NCI-H1694 treated with DMSO at 0.1 percent for 48 hours (cell line): Measurements from ENCODE around the gene RBM46.

Experiments used
- DNase-seq: peaks from one replicate; lab custom pipeline; 2025; lab: John Stamatoyannopoulos, UW

The RBM46 gene, protein sequence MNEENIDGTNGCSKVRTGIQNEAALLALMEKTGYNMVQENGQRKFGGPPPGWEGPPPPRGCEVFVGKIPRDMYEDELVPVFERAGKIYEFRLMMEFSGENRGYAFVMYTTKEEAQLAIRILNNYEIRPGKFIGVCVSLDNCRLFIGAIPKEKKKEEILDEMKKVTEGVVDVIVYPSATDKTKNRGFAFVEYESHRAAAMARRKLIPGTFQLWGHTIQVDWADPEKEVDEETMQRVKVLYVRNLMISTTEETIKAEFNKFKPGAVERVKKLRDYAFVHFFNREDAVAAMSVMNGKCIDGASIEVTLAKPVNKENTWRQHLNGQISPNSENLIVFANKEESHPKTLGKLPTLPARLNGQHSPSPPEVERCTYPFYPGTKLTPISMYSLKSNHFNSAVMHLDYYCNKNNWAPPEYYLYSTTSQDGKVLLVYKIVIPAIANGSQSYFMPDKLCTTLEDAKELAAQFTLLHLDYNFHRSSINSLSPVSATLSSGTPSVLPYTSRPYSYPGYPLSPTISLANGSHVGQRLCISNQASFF

DNA sequence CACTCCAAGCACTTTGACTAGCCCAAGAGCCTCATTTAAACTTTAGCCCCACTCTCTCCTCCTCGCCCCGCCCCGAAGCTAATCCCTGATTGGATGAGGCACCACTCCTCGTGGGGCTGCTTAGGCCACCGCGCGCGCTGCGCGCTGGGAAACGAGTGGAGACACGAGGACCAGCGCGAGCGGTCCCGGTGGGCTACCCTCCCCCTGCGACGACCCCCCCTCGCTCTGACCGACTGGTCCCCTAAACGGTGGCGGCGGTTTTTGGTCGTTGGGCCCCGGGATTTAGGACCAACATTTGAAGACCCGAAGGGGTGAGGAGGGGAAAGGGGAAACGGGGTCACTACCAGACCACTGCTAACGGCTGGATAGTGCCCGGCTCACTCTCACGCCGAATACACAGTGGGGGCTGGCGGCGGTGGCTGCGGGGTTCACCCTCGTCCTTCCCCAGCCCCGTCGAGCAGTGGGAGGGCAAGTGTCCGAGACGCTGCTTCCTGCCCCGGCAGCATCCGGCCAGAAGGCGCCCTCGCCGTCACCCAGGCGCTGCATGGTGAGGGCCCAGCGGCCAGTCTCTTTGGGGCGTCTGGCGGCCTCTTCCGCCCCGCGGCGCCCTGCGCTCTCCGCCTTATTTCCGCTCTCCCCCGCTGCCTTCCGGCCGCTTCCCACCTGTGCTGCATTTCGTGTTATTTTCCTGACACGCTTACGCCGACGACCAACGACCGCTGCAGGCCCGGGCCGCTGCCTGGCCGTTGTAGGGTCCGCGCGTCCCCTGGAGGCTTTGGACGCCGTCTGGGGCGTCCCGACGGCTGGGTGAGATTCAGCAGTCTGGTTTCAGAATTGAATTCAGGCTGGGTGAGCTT, at the start of gene RBM46:
RBM46 (plus strand) TSS at position 147 of the 857 bp plus-strand sequence. CDS start 15,481 bp downstream, outside the sequence.
- DNase-seq = no peak

DNA sequence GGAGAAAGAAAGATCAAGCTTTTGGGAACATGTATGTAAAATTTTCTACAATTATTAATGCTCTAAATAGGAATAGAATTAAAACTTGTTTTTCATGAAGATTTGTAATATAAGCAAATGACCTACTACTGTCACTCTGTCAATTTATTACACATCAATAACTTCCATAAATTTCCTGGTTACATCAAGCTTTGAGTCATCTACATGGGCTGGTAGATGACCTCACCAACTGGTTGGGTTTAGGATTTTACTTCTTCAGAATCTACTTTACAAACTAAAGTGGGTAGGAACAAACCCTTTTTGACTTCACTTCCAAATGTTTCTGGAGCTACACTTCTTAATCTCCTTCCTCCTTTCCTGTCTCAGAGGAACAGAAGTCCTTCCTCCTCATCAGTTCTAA, 49.3 kb upstream of the RBM46 start:
- no peak for DNase-seq

DNA sequence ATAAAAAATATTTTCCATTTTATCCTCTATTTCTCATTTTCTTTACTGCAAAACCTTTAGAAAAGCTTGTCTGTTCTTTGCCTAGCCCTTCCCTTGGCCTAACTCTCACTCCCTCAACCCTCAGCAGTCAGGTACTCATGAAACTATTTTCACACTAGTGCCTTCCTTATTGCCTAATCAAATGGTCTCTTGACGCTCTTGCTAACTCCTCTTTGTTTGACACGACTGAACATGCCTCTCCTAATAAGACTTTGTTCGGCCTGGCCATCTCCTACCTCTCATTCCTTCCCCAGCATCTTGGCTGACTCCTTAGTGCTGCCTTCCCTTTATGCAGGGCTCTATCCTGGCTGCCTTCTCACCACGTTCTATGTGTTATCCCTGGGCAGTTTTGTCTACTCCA, 48.4 kb upstream of the RBM46 start:
- no peak for DNase-seq

DNA sequence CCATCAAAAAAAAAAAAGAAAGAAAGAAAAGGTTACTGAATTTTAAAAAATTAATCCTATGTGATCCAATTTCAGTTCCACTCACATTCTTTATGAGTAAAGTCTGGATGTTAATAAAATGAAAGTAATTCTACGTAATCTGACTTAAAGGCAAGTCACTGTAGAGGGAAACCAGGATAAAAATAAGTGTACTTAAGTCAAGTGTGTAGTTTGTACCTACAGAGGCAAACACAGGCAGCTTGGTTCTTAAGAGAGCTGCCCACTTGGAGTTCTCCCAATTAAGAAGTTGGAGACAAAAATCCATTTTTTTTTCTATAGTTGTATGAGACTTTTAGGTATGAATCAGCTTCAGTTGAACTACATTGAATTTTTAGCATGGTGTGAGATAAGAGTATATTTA, 44.3 kb upstream of the RBM46 start:
- no peak for DNase-seq

DNA sequence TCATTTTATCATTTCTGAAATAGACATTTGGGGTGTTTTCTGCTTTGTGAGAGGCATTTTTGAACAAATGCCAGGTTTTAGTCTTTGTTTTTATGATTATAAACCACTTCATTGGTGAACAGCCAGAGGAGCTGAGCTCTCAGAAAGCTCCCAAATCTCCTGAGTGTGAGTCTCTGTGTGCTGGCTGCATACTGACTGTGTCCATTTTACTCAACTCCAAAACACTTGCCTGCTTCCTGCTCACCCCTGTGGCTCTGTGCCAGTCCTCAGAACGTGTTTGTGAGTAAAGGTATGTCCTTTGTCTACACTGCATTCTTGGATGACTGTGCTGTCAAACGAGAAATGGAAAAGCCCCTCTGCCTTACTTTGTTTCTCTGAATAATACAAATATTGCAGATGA, 42.6 kb upstream of the RBM46 start:
- DNase-seq = no peak

DNA sequence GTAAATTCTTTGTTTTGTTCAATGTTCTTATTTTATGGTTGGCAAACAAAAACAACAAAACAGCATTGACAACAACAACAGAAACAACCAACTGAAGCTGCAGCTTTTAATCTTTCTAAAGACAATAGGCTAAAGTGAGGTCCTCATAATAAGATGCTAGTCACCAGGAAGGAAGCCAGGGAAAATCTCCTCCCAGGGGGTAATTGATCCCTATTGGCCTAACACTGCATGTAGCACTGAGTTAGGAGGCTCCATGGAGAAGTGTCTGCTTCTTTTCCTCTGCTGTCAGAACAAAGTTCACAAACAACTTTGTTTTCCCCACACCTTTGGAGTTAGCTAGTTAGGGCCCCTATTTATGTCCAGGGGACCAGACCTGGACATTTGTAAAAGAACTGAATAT, 42.0 kb upstream of the RBM46 start:
- no peak for DNase-seq

DNA sequence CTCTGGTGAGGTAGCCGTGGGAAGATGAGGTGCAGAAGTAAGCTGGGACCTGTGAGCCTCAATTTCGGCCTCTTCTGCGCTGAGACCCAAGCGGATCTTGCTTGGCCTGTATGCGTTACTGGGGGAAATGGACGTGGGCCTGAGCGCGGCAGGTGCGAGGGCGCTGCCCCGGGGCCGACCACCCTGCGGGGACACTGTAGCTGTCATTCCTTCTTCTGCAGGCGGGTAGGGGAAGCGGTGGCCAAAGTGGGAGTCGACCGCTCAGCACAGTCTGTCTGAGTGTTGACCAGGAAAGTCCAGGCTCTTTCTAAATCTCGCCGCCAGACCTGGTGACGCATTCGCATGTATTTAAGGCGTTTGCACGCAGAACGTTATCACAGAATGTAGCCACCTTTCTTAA, 40.6 kb upstream of the RBM46 start:
- no peak for DNase-seq

DNA sequence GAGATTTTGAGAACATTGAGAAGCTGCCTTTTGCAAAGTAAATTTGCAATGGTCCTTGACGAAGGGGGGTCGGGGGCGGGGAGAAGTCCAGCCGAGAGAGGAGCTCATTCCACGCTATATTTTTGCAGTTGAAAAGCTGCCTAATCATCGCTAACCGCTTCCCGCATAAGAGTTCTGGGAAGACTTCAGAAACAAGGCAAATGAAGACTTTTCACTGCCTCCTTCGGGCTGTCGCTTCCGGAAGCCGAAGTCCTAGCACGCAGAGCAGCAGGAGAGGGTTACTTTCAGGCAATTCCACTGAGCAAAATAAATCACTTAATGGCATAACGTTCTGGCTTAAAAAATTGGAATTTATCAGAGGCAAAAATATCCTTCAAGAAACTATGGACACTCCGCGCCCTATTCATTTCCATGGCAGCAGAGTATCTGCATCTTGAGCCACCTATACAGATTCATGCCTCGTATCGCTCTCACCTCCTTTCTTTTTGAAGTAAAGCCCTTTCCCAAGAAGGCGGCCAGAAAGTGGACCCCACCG, 39.9 kb upstream of the RBM46 start:
- no peak for DNase-seq

DNA sequence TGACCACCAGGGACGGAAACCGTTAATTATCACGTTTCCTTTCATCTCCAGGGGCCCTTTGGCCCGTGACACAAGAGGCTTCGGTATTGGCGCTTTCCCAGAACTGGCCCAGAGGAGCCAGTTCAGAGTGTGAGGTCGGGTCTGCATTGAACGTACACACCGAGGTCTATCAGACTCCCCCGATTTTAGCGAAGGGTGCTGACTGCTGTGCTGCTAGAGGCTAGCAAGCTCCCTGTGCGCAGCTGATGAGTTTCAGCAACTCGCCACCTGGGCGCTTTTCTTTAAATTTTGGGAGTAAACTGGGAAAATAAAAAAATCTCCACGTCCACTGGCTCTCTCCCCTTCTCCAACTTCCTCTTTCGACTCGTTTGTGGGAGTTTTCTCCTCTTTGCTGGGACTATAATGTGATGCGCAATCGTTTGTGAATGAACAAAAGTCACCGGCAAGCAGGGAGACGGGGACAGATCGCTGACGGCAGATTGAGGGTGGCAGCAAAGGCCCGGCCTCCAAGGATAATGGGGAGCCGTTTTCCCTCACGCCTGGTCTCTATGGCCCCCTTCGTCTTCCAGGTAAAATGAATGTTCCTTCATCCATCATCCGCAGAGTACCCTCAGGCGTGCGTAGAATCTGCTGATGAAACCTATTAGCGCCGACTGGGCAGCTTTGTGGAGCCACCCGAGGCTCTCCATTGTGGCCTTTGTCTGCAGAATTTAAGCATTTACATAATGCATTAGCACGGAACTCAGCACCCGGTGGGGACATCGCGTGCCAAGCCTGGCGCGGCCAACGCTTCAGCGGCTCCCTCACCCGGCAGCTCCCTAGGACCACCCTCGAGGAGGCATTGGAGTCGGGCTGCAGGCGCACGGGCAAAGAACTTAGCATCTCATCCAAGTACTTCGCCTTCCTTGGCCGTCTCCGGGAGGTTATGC, 38.9 kb upstream of the RBM46 start:
- DNase-seq = no peak

DNA sequence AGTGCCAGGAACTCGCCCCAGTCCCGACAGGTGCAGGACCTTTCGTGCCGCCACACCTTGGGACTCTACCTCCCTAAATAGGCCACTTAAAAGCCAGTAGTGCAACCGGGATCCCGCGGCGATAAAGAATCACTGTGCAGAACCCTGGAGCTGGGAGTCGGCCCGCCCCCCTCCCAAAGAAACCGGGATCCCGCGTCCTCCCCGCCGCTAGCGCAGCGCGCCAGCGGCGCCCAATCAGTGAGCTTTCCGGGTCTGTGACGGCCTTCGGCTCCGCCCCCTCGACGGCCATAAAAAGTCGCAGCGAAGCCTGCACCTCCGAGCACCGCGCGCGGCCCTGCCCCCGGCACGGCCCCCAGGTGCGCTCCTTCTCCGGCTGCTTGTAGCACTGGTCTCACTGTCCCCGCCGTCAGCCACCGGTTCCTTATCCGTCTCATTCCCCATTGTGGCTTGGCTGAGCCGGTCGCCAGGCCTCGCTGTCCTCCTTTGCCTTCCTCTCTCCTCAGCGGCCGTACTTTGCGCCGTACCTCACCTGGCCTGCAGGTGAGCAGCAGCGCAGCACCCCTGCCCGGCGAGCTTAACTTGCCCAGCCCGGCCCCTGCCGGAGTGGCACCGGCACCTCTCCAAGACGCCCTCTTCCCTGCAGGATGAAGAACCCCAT, 37.3 kb upstream of the RBM46 start, which contains the start of gene LRAT:
LRAT (plus strand) TSS at position 318 of the 658 bp plus-strand sequence; CDS start at position 645, 327 bp downstream.
- DNase-seq = no peak

DNA sequence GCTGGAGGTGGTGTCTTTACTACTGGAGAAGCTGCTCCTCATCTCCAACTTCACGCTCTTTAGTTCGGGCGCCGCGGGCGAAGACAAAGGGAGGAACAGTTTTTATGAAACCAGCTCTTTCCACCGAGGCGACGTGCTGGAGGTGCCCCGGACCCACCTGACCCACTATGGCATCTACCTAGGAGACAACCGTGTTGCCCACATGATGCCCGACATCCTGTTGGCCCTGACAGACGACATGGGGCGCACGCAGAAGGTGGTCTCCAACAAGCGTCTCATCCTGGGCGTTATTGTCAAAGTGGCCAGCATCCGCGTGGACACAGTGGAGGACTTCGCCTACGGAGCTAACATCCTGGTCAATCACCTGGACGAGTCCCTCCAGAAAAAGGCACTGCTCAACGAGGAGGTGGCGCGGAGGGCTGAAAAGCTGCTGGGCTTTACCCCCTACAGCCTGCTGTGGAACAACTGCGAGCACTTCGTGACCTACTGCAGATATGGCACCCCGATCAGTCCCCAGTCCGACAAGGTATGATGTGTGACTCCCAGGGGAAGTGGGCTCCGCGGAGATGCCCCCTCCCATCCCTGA, 36.6 kb upstream of the RBM46 start:
- no peak for DNase-seq

DNA sequence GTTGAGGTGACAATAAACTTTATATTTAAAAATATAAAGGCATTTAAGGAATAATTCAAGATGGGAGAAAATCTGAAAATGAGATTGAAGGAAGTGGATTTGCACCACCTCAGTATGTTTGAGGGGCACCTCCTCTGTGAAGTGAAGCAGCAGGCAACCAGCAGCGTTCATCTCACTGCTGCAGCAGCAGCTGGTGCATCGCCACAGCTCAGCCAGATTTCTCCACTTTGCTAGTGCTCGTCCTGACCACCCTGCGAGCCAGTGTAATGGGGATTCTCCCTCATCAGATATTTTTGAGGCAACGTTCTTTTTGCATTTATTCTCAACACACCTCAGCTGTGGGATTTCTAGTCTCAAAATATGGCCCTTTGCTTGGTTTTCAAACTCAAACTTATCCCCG, 23.4 kb upstream of the RBM46 start:
- no peak for DNase-seq

DNA sequence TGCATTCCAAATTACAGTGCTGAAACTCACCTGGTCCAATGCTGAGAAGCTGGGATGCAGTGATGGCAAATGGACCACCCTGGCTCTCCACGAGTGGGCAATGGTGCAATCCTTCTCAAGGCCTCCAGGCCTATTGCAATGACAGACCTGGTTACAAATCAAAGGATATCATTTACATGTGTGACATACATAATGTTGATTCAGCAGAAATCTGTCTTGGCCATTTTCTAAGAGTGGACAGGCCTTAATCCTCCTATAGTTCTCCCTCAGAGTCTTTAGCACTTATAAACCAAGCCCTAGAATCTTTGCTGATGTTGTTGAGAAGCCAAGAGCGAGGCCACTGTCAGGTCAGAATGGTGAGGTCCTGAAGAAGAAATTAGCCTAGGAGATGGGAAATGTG, 20.2 kb upstream of the RBM46 start:
- no peak for DNase-seq

DNA sequence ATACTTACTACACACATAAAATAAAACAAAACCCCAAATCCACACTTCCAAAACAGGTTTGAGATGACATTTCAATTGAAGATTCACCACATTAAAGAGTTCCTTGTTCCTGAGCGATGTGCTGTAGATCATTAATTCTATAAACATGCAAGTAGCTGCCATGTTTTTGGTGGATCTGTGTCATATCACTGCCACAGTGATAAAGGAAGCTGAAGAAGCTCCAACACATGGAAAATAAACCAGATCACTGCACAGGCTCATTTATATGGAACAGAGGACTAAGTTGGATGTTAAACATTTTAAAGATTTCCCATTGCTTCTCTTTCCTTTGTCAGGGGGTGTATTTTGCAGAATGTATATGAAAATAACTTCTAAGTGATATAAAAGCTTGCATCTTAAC, 2.8 kb upstream of the RBM46 start:
- DNase-seq = no peak

DNA sequence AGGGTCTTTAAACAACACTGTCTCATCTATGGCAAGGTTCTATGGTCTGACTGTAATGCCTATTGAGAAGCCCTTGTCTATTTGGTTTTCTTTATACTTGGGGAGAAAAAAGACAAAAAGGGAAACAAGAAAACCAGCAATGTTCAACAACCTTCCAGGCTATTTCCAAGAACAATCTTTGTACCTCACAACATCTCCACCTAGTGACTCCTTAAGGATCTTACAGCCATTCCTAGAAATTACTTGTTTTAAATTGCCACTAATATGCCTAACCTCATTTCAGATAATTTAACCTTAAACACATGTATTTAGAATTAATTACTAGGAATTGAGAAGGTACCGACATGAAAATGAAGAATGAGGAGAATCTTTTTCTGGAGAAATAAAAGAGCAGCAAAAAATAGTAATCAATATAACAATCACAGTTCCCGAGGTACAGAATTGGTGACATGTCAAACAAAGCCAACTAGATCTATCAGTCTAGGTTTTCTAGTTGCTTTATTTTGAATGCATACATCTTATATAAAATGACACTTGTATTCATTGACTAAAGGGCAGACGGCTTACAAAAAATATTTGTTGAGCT, 1.6 kb upstream of the RBM46 start:
- DNase-seq = no peak

DNA sequence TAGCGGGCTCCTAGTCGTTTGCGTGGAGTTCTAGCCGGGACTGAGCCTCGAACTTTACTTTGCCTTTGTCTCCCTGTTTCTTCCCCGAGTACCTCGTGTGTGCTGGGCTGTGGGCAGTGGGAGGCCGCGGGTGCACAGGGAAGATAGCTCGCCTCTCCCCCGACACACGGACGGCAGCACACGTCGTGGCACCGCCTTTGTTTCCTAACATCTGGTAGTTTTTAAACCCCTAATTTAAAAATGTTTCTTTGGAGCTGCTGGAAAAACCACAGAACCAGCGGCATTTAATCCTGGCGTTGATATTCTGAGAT, 866 bp downstream of the RBM46 start:
- DNase-seq = no peak

DNA sequence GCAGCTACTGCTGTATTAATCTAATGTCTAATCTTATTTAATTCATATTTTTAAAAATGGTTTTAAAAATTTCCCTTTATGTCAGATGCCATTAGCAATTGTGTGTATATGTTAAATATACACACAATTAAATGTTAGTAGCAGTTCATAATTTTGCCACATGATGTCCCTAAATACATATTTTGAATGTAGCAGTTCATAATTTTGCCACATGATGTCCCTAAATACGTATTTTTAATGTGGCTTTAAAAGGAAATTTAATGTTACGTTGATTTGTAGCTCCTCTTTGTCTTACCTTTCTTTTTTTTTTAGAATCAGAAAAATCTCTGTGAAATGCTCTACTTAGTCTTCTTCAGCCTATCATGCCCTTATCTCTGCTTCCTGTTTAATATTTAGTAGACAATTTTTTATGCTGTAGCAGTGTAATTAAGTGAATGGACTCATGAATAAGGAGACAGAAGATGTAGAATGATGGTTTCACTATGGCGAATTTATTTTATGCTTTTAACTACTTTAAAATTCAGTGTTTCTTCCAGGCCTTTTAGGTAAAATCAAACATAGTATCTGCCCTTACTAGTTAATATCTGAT, 26.1 kb downstream of the RBM46 start:
- DNase-seq = peak; percentile 50

DNA sequence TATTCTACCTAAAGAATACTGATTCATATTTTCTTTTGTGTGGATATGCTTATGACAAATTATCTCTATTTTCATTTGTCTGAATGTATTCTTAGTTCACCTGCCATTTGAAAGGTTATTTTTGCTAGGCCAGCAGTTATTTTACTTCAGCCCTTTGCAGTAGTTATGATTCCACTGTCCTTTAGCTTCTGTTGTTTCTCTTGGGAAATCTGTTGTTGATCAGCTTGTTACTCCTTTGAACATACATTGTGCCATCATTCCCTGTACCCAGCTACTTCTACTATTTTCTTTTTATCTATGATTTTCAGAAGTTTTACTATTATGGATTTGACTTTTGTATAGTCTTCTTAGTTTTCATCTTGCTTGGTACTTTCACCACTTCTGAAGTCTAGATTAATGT, 37.2 kb downstream of the RBM46 start:
- DNase-seq = no peak

DNA sequence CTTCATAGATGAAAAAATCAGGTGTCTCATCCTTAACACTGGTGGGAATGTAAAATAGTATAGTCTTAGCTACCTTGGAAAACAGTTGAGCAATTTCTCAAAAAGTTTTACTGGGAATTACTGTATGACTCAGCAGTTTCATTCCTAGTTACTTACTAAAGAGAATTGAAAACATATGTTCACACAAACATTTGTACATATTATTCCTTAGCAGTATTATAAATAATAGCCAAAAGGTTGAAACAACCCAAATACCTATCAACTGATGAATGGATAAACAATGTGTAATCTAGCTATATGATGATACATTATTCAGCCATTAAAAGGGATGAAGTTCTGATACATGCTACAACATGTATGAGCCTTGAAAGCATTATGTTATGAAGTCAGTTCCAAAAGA, 41.7 kb downstream of the RBM46 start:
- DNase-seq = no peak

DNA sequence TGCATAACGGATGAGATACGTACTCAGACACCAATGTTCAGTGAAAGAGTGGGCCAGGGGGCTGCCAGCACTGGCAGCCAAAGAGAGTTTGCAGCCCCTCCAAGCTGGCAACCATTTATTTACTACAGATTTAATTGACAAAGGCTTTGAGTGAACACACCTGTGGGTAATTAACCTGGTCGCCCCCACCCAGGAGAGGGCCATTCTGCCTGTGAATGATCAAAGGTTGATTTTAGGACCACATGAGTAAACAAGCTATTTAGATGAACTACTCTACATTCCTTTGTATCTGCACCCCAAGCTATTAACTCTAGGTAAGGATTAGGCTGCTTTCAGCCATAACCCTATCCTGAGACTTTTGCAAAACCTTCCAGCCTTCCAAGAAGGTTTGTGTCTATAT, 55.0 kb downstream of the RBM46 start:
- no peak for DNase-seq
